ENCODE measurements around the gene CASP3. TPM values are rescaled to one million over a fixed set of nuclear protein-coding genes. Genes with fewer than 3 reads are reported as not detected.
"Not testable (repeated sequence)": the region's sequence is repeated elsewhere in the genome, so short reads cannot be mapped to it uniquely, and the experiment has no call there.

Gene CASP3
- total RNA-seq, 3 donors from 2014 or later (not counting 1 experiment from before 2014, with no cell fraction given): 20.9 to 35.1 (median 30.2) TPM

DNA sequence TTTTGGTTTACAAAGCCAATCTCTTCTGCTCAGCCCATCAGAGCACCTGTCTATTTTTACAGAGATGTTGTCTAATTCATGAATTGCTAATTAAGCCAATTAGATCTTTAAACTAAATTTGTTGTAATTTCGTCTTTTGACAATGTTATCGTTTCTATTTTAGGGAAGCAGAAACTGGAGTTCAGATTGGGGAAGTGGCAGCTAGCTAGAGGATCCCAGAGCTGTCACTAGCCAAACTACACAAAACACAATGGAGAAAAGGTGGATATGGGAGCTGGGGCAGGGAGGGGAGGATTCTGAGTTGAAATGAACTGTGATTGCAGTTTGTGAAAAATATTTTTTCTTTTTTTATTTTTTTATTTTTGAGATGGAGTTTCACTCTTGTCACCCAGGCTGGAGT lies 35.8 kb downstream of the CASP3 start:
- Mint-ChIP-seq H3K36me3 (no peaks in the 10 kb centered on the region), H3K4me3 (no peak overlapping the region), H3K4me1 (no peaks in the 10 kb centered on the region), H3K9me3 (peaks cover 0 to 2% of the 10 kb centered on the region in 2 donors), H3K27ac (no peak overlapping the region), H3K27me3 (ENCODE audit: low read depth in 2 of 2) (no peaks in the 10 kb centered on the region)
- DNase-seq (no peak), ATAC-seq (no peak)
- intact Hi-C loops (cut with micrococcal nuclease): no loop called here
- WGBS (ENCODE audit: insufficient coverage): 19% methylated on average over 2 of the region's 2 CpGs
- TF ChIP-seq CTCF (IDR thresholded peaks at IDR 0.05): no peak
- H3K27me3 ChIP-seq (ENCODE audit: control insufficient read depth, insufficient read depth, low read length): no peaks in the 10 kb centered on the region
- H3K4me3 ChIP-seq (ENCODE audit: low read length): no peak overlapping the region
- H3K27ac ChIP-seq (ENCODE audit: low read length): no peak overlapping the region
- H3K9me3 ChIP-seq (ENCODE audit: control insufficient read depth, insufficient read depth, low read length): peaks cover 7% of the 10 kb centered on the region
- no peaks in the 10 kb centered on the region for H3K4me1 ChIP-seq (ENCODE audit: control insufficient read depth, insufficient read depth, low read length)
- no peaks in the 10 kb centered on the region for H3K36me3 ChIP-seq (ENCODE audit: control insufficient read depth, insufficient read depth, low read length)

GRCh38 chr4:184612074-184612473 lies 37.2 kb downstream of the CASP3 start:
- H3K27ac ChIP-seq (ENCODE audit: low read length): no peak overlapping the region
- H3K36me3 ChIP-seq (ENCODE audit: control insufficient read depth, insufficient read depth, low read length): no peaks in the 10 kb centered on the region
- Mint-ChIP-seq H3K4me1 (no peaks in the 10 kb centered on the region), H3K4me3 (no peak overlapping the region), H3K27me3 (ENCODE audit: low read depth in 2 of 2) (no peaks in the 10 kb centered on the region), H3K36me3 (no peaks in the 10 kb centered on the region), H3K27ac (no peak overlapping the region), H3K9me3 (peaks cover 0 to 2% of the 10 kb centered on the region in 2 donors)
- intact Hi-C loops (cut with micrococcal nuclease): no loop called here
- H3K27me3 ChIP-seq (ENCODE audit: control insufficient read depth, insufficient read depth, low read length): no peaks in the 10 kb centered on the region
- peaks cover 7% of the 10 kb centered on the region for H3K9me3 ChIP-seq (ENCODE audit: control insufficient read depth, insufficient read depth, low read length)
- no peak for TF ChIP-seq CTCF (IDR thresholded peaks at IDR 0.05)
- H3K4me3 ChIP-seq (ENCODE audit: low read length): no peak overlapping the region
- H3K4me1 ChIP-seq (ENCODE audit: control insufficient read depth, insufficient read depth, low read length): no peaks in the 10 kb centered on the region
- 98% methylated on average over 3 of the region's 3 CpGs for WGBS (ENCODE audit: insufficient coverage)
- DNase-seq (no peak), ATAC-seq (no peak)

DNA sequence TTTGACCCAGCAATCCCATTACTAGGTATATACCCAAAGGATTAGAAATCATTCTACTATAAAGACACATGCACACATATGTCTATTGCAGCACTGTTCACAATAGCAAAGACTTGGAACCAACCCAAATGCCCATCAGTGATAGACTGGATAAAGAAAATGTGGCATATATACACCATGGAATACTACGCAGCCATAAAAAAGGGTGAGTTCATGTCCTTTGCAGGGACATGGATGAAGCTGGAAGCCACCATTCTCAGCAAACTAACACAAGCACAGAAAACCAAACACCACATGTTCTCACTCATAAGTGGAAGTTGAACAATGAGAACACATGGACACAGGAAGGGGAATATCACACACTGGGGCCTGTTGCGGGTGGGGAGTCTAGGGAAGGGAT lies 41.8 kb downstream of the CASP3 start:
- DNase-seq; H3K27ac Mint-ChIP-seq; H3K27me3 ChIP-seq (ENCODE audit: control insufficient read depth, insufficient read depth, low read length); ATAC-seq; H3K4me1 Mint-ChIP-seq; H3K27ac ChIP-seq (ENCODE audit: low read length); H3K9me3 Mint-ChIP-seq; H3K4me1 ChIP-seq (ENCODE audit: control insufficient read depth, insufficient read depth, low read length); intact Hi-C loops (cut with micrococcal nuclease); H3K4me3 Mint-ChIP-seq; H3K36me3 ChIP-seq (ENCODE audit: control insufficient read depth, insufficient read depth, low read length); H3K9me3 ChIP-seq (ENCODE audit: control insufficient read depth, insufficient read depth, low read length); H3K4me3 ChIP-seq (ENCODE audit: low read length): not testable (repeated sequence)
- whole genome bisulfite sequencing (ENCODE audit: insufficient coverage): 58% methylated on average over 2 of the region's 2 CpGs
- peaks cover 18% of the 10 kb centered on the region for H3K36me3 Mint-ChIP-seq
- peaks cover 0 to 37% of the 10 kb centered on the region in 2 donors for H3K27me3 Mint-ChIP-seq (ENCODE audit: low read depth in 2 of 2)

- H3K27ac ChIP-seq (ENCODE audit: low read length); H3K9me3 ChIP-seq (ENCODE audit: control insufficient read depth, insufficient read depth, low read length); H3K27ac Mint-ChIP-seq; DNase-seq; H3K4me1 Mint-ChIP-seq; H3K4me3 Mint-ChIP-seq; H3K4me3 ChIP-seq (ENCODE audit: low read length); ATAC-seq; H3K27me3 ChIP-seq (ENCODE audit: control insufficient read depth, insufficient read depth, low read length); intact Hi-C loops (cut with micrococcal nuclease); H3K9me3 Mint-ChIP-seq; H3K36me3 ChIP-seq (ENCODE audit: control insufficient read depth, insufficient read depth, low read length): not testable (repeated sequence)
- WGBS (ENCODE audit: insufficient coverage): no CpG with 5 or more reads among the region's 1 CpG
- peaks cover 18% of the 10 kb centered on the region for H3K36me3 Mint-ChIP-seq
- peaks cover 11% of the 10 kb centered on the region for H3K4me1 ChIP-seq (ENCODE audit: control insufficient read depth, insufficient read depth, low read length)
- peaks cover 7 to 66% of the 10 kb centered on the region in 2 donors for H3K27me3 Mint-ChIP-seq (ENCODE audit: low read depth in 2 of 2)
Measured at GRCh38 chr4:184602857-184603256, 46.4 kb downstream of the CASP3 start.

DNA sequence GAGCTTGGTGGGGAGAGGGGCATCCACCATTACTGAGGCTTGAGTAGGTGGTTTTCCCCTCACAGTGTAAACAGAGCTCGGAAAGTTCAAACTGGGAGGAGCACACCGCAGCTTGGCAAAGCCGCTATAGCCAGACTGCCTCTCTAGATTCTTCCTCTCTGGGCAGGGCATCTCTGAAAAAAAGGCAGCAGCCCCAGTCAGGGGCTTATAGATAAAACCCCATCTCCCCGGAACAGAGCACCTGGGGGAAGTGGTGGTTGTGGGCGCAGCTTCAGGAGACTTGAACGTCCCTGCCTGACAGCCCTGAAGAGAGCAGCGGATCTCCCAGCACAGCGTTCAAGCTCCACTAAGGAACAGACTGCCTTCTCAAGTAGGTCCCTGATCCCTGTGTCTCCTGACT lies 48.3 kb downstream of the CASP3 start:
- H3K9me3 Mint-ChIP-seq; H3K27ac ChIP-seq (ENCODE audit: low read length); ATAC-seq; H3K4me1 Mint-ChIP-seq; H3K9me3 ChIP-seq (ENCODE audit: control insufficient read depth, insufficient read depth, low read length); H3K27ac Mint-ChIP-seq; H3K36me3 ChIP-seq (ENCODE audit: control insufficient read depth, insufficient read depth, low read length); H3K27me3 ChIP-seq (ENCODE audit: control insufficient read depth, insufficient read depth, low read length); intact Hi-C loops (cut with micrococcal nuclease); H3K4me3 Mint-ChIP-seq; H3K4me3 ChIP-seq (ENCODE audit: low read length): not testable (repeated sequence)
- 58% methylated on average over 8 of the region's 8 CpGs for WGBS (ENCODE audit: insufficient coverage)
- peaks cover 7 to 58% of the 10 kb centered on the region in 2 donors for H3K27me3 Mint-ChIP-seq (ENCODE audit: low read depth in 2 of 2)
- H3K4me1 ChIP-seq (ENCODE audit: control insufficient read depth, insufficient read depth, low read length): peaks cover 11% of the 10 kb centered on the region
- peak in 1 of 2 donors; percentile 43 for DNase-seq
- H3K36me3 Mint-ChIP-seq: peaks cover 18% of the 10 kb centered on the region

Measured in natural killer cell (primary cell).